Nephron (organoid): ENCODE measurements around the gene KLF12.
A peak's percentile ranks its signal among the peaks of the same experiment; 100 is the strongest.

ENCODE experiments used
- H3K27ac Mint-ChIP-seq, 3 experiments: 2 replicates each; pipeline ENCODE4 v1.8.0; 2020; ENCODE audit warnings: mixed read lengths in 3 of 3, mild to moderate bottlenecking in 2 of 3, moderate library complexity in 1 of 3
- H3K27me3 Mint-ChIP-seq: 2 replicates; pipeline ENCODE4 v1.8.0; 2021; ENCODE audit warnings: low read depth, mild to moderate bottlenecking, moderate library complexity, mixed read lengths
- H3K36me3 Mint-ChIP-seq: 2 replicates; pipeline ENCODE4 v1.8.0; 2020; ENCODE audit warnings: low read depth, mixed read lengths
- H3K4me1 Mint-ChIP-seq: 2 replicates; pipeline ENCODE4 v1.8.0; 2020; ENCODE audit warnings: mixed read lengths
- H3K4me3 Mint-ChIP-seq, 3 experiments: 2 replicates each; pipeline ENCODE4 v1.8.0; 2020; ENCODE audit warnings: mild to moderate bottlenecking in 3 of 3, mixed read lengths in 3 of 3, moderate library complexity in 2 of 3
- H3K9me3 Mint-ChIP-seq: 2 replicates; pipeline ENCODE4 v1.8.0; 2020; ENCODE audit warnings: mixed read lengths
- TF ChIP-seq, protein P1 (sequence below), 3 experiments: fragments of 200-600 bp; sonication (generic); IDR thresholded peaks; one replicate each; pipeline ENCODE4 v1.5.0; 2021; ENCODE audit warnings: antibody characterized with exemption in 3 of 3; ENCODE audit not compliant: unreplicated experiment in 3 of 3

Gene KLF12

DNA sequence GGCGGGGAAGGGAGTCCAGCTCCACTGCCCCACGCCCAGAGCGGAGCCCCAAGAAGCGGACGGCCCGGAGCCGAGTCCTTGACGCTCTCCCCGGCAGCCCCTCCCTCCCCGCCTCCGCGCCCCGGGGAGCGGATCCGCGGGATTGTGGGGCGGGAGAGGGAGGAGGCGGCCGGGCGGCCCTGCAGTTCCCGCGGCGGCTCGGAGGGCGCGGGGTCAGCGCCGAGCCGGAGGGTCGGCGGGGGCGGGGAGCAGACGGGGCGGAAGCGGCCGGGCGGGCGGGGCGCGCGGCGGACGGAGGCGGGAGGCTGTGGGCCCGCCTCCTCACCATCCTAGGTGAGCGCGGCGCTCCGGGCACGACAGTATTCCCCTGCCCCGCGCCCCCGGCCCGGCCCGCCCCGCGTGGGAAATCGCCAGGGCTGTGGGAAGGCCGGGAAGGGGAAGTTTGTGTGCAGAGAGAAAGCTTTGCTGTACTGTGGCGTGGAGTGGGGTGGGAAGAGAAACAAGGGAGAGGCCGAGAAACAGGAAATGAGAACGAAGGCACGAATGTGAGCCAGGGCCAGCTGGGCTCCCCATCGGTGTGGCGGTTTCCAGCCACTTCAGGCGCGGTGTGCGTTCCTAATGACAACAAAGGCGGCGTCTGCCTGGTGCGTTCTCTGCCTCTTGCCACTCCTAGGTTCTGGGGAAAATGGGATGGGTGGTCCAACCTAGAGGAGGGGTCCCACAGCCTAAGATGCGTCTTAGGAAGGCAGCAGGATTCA is 1.3 kb upstream of the KLF12 start:
- Mint-ChIP-seq H3K27me3 (no peaks in the 10 kb centered on the region), H3K4me1 (peaks cover 19% of the 10 kb centered on the region), H3K9me3 (no peaks in the 10 kb centered on the region), H3K27ac (no peak overlapping the region), H3K4me3 (peak overlapping the region in 1 of 3 experiments; percentile 80), H3K36me3 (no peaks in the 10 kb centered on the region)
- TF ChIP-seq, protein P1, sequence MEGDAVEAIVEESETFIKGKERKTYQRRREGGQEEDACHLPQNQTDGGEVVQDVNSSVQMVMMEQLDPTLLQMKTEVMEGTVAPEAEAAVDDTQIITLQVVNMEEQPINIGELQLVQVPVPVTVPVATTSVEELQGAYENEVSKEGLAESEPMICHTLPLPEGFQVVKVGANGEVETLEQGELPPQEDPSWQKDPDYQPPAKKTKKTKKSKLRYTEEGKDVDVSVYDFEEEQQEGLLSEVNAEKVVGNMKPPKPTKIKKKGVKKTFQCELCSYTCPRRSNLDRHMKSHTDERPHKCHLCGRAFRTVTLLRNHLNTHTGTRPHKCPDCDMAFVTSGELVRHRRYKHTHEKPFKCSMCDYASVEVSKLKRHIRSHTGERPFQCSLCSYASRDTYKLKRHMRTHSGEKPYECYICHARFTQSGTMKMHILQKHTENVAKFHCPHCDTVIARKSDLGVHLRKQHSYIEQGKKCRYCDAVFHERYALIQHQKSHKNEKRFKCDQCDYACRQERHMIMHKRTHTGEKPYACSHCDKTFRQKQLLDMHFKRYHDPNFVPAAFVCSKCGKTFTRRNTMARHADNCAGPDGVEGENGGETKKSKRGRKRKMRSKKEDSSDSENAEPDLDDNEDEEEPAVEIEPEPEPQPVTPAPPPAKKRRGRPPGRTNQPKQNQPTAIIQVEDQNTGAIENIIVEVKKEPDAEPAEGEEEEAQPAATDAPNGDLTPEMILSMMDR (IDR thresholded peaks at IDR 0.05; ENCODE audit: unreplicated experiment in 3 of 3) = no peak

DNA sequence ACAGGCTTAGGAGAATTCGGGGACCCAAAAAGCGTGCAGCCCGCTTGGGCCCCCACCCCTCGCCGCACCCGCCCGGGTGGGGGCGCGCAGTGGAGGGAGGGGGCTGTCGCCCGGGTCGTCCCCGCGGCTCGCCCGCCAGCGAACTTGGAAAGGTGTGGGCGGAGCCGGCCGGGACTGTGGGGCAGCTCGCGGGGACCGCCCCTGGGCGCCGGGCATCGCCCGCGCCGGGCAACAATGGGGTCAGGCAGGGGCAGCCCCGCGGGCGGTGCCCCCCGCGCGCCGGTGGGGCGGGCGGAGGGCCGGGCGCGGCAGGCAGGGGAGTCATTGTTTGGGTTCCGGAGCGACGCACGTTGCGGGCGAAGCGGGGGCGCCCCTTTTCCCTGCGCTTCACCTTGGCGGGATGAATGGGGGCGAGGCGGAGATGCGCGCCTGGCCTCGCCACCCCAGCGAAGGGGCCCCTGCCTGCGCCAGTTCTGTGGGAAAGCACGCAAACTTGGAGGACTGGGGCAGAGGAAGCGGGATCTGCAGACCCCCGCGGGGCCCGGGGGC is 647 bp upstream of the KLF12 start:
- Mint-ChIP-seq H3K27ac (peak overlapping the region in 2 of 3 experiments; percentile 99 to 100), H3K4me3 (peak overlapping the region; percentile 80 to 81 (median 81)), H3K27me3 (no peaks in the 10 kb centered on the region), H3K36me3 (no peaks in the 10 kb centered on the region), H3K9me3 (no peaks in the 10 kb centered on the region), H3K4me1 (peaks cover 22% of the 10 kb centered on the region)
- TF ChIP-seq, protein P1 (IDR thresholded peaks at IDR 0.05; ENCODE audit: unreplicated experiment in 3 of 3) = no peak

DNA sequence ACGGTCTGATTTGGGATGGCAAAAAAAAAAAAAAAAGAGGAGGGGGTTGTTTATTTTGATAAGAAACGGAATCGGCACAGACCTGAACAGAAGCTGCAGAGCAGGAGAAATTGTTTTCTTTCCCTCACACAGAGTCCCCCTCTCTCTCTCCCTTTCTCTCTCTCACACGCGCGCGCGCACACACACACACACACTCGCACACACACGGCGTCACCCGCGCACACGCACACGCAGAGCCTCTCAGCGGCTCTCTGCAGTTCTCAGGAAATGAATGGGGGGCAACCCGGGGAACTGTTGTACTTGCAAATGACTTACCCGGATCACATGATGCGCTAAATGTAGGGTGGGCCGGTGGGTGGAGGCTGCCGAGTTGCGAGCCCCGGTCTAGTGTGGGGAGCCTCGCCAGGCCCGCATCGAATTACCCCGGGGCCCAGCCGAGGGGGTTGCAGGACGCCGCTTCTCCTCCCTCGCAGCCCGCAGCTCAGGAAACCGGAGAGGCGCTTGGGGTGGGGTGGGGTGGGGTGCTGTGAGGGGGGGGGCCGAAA is 475 bp downstream of the KLF12 start:
- Mint-ChIP-seq H3K9me3 (no peaks in the 10 kb centered on the region), H3K36me3 (no peaks in the 10 kb centered on the region), H3K27me3 (no peaks in the 10 kb centered on the region), H3K4me1 (peaks cover 33% of the 10 kb centered on the region), H3K27ac (peak overlapping the region; percentile 98 to 100 (median 99)), H3K4me3 (peak overlapping the region; percentile 95 to 99 (median 98))
- TF ChIP-seq, protein P1 (IDR thresholded peaks at IDR 0.05; ENCODE audit: unreplicated experiment in 3 of 3) = no peak

DNA sequence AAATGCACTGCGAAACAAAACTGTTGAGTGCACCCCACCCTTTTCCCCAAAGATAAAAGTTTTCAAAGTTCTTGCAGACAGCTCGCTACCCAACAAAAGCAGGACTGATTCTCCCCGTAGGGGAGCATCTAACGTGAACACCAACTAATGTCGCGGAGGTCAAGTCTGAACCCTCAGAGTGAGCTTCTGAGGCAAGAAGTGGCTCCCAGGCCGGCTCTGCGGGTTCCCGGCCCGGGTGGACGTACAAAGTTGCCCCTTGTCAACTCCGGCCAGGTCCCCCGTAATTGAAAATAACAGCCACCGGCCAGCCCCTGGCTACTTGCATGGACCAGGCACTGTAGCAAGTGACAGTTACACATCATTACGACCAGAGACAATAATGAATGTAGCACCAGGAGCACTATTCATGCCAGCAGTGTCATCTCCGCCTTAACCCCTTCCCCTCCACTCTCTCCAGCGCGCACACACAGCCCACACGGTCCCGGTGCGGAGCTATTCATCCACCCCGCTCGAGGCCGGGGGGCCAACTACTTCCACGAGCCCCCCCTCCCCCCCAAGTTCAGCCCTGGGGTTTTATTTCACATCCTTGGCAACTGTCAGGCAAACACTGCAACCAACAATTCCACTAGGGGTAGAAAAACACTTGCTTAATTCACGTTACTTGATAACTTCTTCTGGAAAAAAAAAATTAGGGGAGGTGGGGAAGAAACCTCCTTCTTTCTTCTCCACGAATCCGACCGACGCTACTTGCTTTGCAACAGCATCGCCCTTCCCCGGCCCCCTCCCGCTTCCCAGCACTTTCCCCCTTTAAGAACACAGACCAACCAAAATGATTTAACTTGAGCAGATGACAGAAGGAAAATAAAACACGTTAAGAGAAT is 1.2 kb downstream of the KLF12 start:
- TF ChIP-seq, protein P1 (IDR thresholded peaks at IDR 0.05; ENCODE audit: unreplicated experiment in 3 of 3) = no peak
- Mint-ChIP-seq H3K4me3 (peak overlapping the region; percentile 95 to 99 (median 98)), H3K36me3 (no peaks in the 10 kb centered on the region), H3K27me3 (no peaks in the 10 kb centered on the region), H3K9me3 (no peaks in the 10 kb centered on the region), H3K27ac (peak overlapping the region; percentile 98 to 100 (median 99)), H3K4me1 (peaks cover 40% of the 10 kb centered on the region)

DNA sequence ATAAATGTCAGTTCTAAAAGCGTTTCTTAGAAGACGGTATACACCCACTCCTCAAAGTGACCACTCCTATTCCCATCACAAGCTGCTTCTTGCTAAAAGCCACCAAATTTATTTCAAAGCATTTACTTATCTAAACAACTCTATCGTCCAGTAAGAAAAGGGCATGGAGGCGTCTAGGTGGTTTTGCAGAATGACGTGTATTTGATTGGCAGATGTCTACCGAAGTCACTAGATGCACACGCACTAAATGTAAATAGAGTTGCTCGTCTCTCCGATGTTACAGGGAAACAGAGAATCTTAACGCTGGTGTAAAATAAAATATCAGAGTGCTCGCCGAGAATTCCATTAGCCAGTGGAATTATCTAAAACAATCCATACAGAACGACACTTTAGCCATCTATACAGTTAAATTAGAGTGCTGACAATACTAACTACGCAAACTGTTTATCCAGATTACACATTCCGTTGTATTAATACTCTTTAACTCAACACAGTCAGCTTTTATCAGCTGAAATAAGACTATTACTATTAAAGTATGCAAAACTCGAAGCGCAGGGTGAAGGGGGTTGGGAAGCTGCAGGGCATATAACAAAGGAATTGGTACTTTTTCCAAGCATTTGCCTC is 1.9 kb downstream of the KLF12 start:
- H3K36me3 Mint-ChIP-seq = no peaks in the 10 kb centered on the region
- H3K4me3 Mint-ChIP-seq = peak overlapping the region; percentile 95 to 99 (median 98)
- H3K9me3 Mint-ChIP-seq = no peaks in the 10 kb centered on the region
- TF ChIP-seq, protein P1 (IDR thresholded peaks at IDR 0.05; ENCODE audit: unreplicated experiment in 3 of 3) = no peak
- peaks cover 45% of the 10 kb centered on the region for H3K4me1 Mint-ChIP-seq
- peak overlapping the region; percentile 98 to 100 (median 99) for H3K27ac Mint-ChIP-seq
- no peaks in the 10 kb centered on the region for H3K27me3 Mint-ChIP-seq
